Measurements from ENCODE around the gene TTLL4. TPM values are rescaled to one million over a fixed set of nuclear protein-coding genes. Genes with fewer than 3 reads are reported as not detected.
A peak's percentile ranks its signal among the peaks of the same experiment; 100 is the strongest.

TTLL4 gene
- total RNA-seq, 5 donors from 2014 or later (not counting 1 experiment from before 2014, with no cell fraction given), result 16.9 to 29.6 (median 24.4) TPM

- H3K4me1 ChIP-seq (ENCODE audit: control insufficient read depth in 1 of 2, extremely low read depth in 1 of 2, insufficient read depth in 2 of 2, low read length in 2 of 2), result peaks cover 0 to 9% of the 10 kb centered on the region in 2 experiments
- ATAC-seq (replicated peaks in 1 of 4) (peak in 1 of 4 experiments; percentile 26), DNase-seq (peak in 1 of 35 experiments; percentile 5)
- POLR2A ChIA-PET, result no interaction called here
- H3K4me3 Mint-ChIP-seq, result peak within 1 kb of the TSS in 2 of 3 donors; percentile 2 to 27
- H3K36me3 Mint-ChIP-seq, result peaks cover 9% of the 10 kb centered on the region
- peaks cover 0 to 10% (median 8%) of the 10 kb centered on the region in 3 donors for H3K4me1 Mint-ChIP-seq
- CTCF ChIA-PET, result no interaction called here
- no peak within 1 kb of the TSS for H3K27ac ChIP-seq (ENCODE audit: low read length)
- no peak within 1 kb of the TSS for H3K27ac Mint-ChIP-seq
- peaks cover 11 to 46% of the 10 kb centered on the region in 2 experiments for H3K27me3 ChIP-seq (replicated peaks in 1 of 2; ENCODE audit: control insufficient read depth in 2 of 2, extremely low read depth in 1 of 2, insufficient read depth in 2 of 2, low read length in 1 of 2)
- H3K9me3 Mint-ChIP-seq, result peaks cover 4 to 9% (median 7%) of the 10 kb centered on the region in 3 donors
- 6% methylated on average over 74 of the region's 76 CpGs for WGBS (ENCODE audit: insufficient coverage)
- no peak within 1 kb of the TSS for H3K4me3 ChIP-seq (ENCODE audit: control insufficient read depth in 1 of 2, extremely low read depth in 1 of 2, low read length in 1 of 2)
- H3K9me3 ChIP-seq, result no peaks in the 10 kb centered on the region
- peaks cover 54 to 60% of the 10 kb centered on the region in 2 donors for H3K27me3 Mint-ChIP-seq
- no peaks in the 10 kb centered on the region for H3K36me3 ChIP-seq (ENCODE audit: control insufficient read depth in 2 of 2, extremely low read depth in 1 of 2, insufficient read depth in 1 of 2, low read length in 1 of 2)
These were observed 71.3 kb downstream of the TTLL4 start, which contains the start of gene CYP27A1 for GRCh38 chr2:218781691-218782527. Gene CYP27A1, plus strand, starts transcription at chr2:218782147. Its CDS starts 36 bp downstream, at chr2:218782183.

- ChIA-PET POLR2A (no interaction called here), CTCF (no interaction called here)
- no peaks in the 10 kb centered on the region for H3K36me3 ChIP-seq (ENCODE audit: control insufficient read depth in 2 of 2, extremely low read depth in 1 of 2, insufficient read depth in 1 of 2, low read length in 1 of 2)
- peaks cover 0 to 5% (median 3%) of the 10 kb centered on the region in 3 donors for H3K9me3 Mint-ChIP-seq
- ATAC-seq (replicated peaks in 1 of 4) (no peak), DNase-seq (no peak)
- H3K4me1 ChIP-seq (ENCODE audit: control insufficient read depth in 1 of 2, extremely low read depth in 1 of 2, insufficient read depth in 2 of 2, low read length in 2 of 2), result peaks cover 0 to 9% of the 10 kb centered on the region in 2 experiments
- H3K9me3 ChIP-seq, result no peaks in the 10 kb centered on the region
- peaks cover 59 to 65% of the 10 kb centered on the region in 2 donors for H3K27me3 Mint-ChIP-seq
- peaks cover 11 to 47% of the 10 kb centered on the region in 2 experiments for H3K27me3 ChIP-seq (replicated peaks in 1 of 2; ENCODE audit: control insufficient read depth in 2 of 2, extremely low read depth in 1 of 2, insufficient read depth in 2 of 2, low read length in 1 of 2)
- no peak overlapping the region for H3K27ac ChIP-seq (ENCODE audit: low read length)
- no peak overlapping the region for H3K27ac Mint-ChIP-seq
- H3K36me3 Mint-ChIP-seq, result peaks cover 5% of the 10 kb centered on the region
- no peak overlapping the region for H3K4me3 Mint-ChIP-seq
- peaks cover 0 to 10% (median 8%) of the 10 kb centered on the region in 3 donors for H3K4me1 Mint-ChIP-seq
- H3K4me3 ChIP-seq (ENCODE audit: control insufficient read depth in 1 of 2, extremely low read depth in 1 of 2, low read length in 1 of 2), result no peak overlapping the region
- 34% methylated on average over 4 of the region's 6 CpGs for WGBS (ENCODE audit: insufficient coverage)
These were observed 71.9 kb downstream of the TTLL4 start for GRCh38 chr2:218782528-218782844.

GRCh38 chr2:218783688-218784087 is 73.1 kb downstream of the TTLL4 start:
- ChIA-PET CTCF (no interaction called here), POLR2A (no interaction called here)
- Histone ChIP-seq H3K27ac (ENCODE audit: low read length) (no peak overlapping the region), H3K4me1 (ENCODE audit: control insufficient read depth in 1 of 2, extremely low read depth in 1 of 2, insufficient read depth in 2 of 2, low read length in 2 of 2) (peaks cover 0 to 9% of the 10 kb centered on the region in 2 experiments), H3K4me3 (ENCODE audit: control insufficient read depth in 1 of 2, extremely low read depth in 1 of 2, low read length in 1 of 2) (no peak overlapping the region), H3K27me3 (replicated peaks in 1 of 2; ENCODE audit: control insufficient read depth in 2 of 2, extremely low read depth in 1 of 2, insufficient read depth in 2 of 2, low read length in 1 of 2) (peaks cover 11 to 38% of the 10 kb centered on the region in 2 experiments), H3K36me3 (ENCODE audit: control insufficient read depth in 2 of 2, extremely low read depth in 1 of 2, insufficient read depth in 1 of 2, low read length in 1 of 2) (no peaks in the 10 kb centered on the region), H3K9me3 (peaks cover 4% of the 10 kb centered on the region)
- H3K4me3 Mint-ChIP-seq, result no peak overlapping the region
- peak overlapping the region in 1 of 2 donors; percentile 19 for H3K27ac Mint-ChIP-seq
- H3K27me3 Mint-ChIP-seq, result peaks cover 66 to 68% of the 10 kb centered on the region in 2 donors
- H3K36me3 Mint-ChIP-seq, result peaks cover 5% of the 10 kb centered on the region
- H3K4me1 Mint-ChIP-seq, result peaks cover 0 to 10% (median 8%) of the 10 kb centered on the region in 3 donors
- WGBS (ENCODE audit: insufficient coverage), result 74% methylated on average over 4 of the region's 4 CpGs
- DNase-seq (no peak), ATAC-seq (replicated peaks in 1 of 4) (no peak)
- H3K9me3 Mint-ChIP-seq, result peaks cover 0 to 4% (median 0%) of the 10 kb centered on the region in 3 donors

GRCh38 chr2:218785103-218785502 is 74.5 kb downstream of the TTLL4 start:
- no peak overlapping the region for H3K4me3 ChIP-seq (ENCODE audit: control insufficient read depth in 1 of 2, extremely low read depth in 1 of 2, low read length in 1 of 2)
- no peaks in the 10 kb centered on the region for H3K36me3 ChIP-seq (ENCODE audit: control insufficient read depth in 2 of 2, extremely low read depth in 1 of 2, insufficient read depth in 1 of 2, low read length in 1 of 2)
- Mint-ChIP-seq H3K9me3 (peaks cover 0 to 4% (median 0%) of the 10 kb centered on the region in 3 donors), H3K36me3 (peaks cover 5% of the 10 kb centered on the region), H3K4me3 (no peak overlapping the region), H3K27me3 (peaks cover 53 to 62% of the 10 kb centered on the region in 2 donors), H3K4me1 (peaks cover 0 to 10% (median 8%) of the 10 kb centered on the region in 3 donors), H3K27ac (no peak overlapping the region)
- DNase-seq (no peak), ATAC-seq (replicated peaks in 1 of 4) (no peak)
- peaks cover 0 to 9% of the 10 kb centered on the region in 2 experiments for H3K4me1 ChIP-seq (ENCODE audit: control insufficient read depth in 1 of 2, extremely low read depth in 1 of 2, insufficient read depth in 2 of 2, low read length in 2 of 2)
- no peak overlapping the region for H3K27ac ChIP-seq (ENCODE audit: low read length)
- H3K9me3 ChIP-seq, result peaks cover 4% of the 10 kb centered on the region
- POLR2A ChIA-PET, result no interaction called here
- WGBS (ENCODE audit: insufficient coverage), result no CpG with 5 or more reads among the region's 1 CpG
- peaks cover 11 to 38% of the 10 kb centered on the region in 2 experiments for H3K27me3 ChIP-seq (replicated peaks in 1 of 2; ENCODE audit: control insufficient read depth in 2 of 2, extremely low read depth in 1 of 2, insufficient read depth in 2 of 2, low read length in 1 of 2)
- CTCF ChIA-PET, result no interaction called here

GRCh38 chr2:218786133-218786532 is 75.5 kb downstream of the TTLL4 start:
- no peak overlapping the region for H3K27ac ChIP-seq (ENCODE audit: low read length)
- H3K9me3 Mint-ChIP-seq, result peaks cover 0 to 4% (median 0%) of the 10 kb centered on the region in 3 donors
- ChIA-PET POLR2A (no interaction called here), CTCF (no interaction called here)
- H3K9me3 ChIP-seq, result peaks cover 4% of the 10 kb centered on the region
- WGBS (ENCODE audit: insufficient coverage), result no CpG with 5 or more reads among the region's 3 CpGs
- no peaks in the 10 kb centered on the region for H3K36me3 ChIP-seq (ENCODE audit: control insufficient read depth in 2 of 2, extremely low read depth in 1 of 2, insufficient read depth in 1 of 2, low read length in 1 of 2)
- ATAC-seq (replicated peaks in 1 of 4) (no peak), DNase-seq (no peak)
- H3K4me1 Mint-ChIP-seq, result peaks cover 0 to 6% (median 4%) of the 10 kb centered on the region in 3 donors
- H3K27me3 ChIP-seq (replicated peaks in 1 of 2; ENCODE audit: control insufficient read depth in 2 of 2, extremely low read depth in 1 of 2, insufficient read depth in 2 of 2, low read length in 1 of 2), result peaks cover 11 to 32% of the 10 kb centered on the region in 2 experiments
- H3K4me3 Mint-ChIP-seq, result no peak overlapping the region
- peaks cover 5% of the 10 kb centered on the region for H3K36me3 Mint-ChIP-seq
- no peak overlapping the region for H3K4me3 ChIP-seq (ENCODE audit: control insufficient read depth in 1 of 2, extremely low read depth in 1 of 2, low read length in 1 of 2)
- H3K27ac Mint-ChIP-seq, result no peak overlapping the region
- H3K27me3 Mint-ChIP-seq, result peaks cover 45 to 55% of the 10 kb centered on the region in 2 donors
- peaks cover 0 to 9% of the 10 kb centered on the region in 2 experiments for H3K4me1 ChIP-seq (ENCODE audit: control insufficient read depth in 1 of 2, extremely low read depth in 1 of 2, insufficient read depth in 2 of 2, low read length in 2 of 2)

- Mint-ChIP-seq H3K27ac (no peak overlapping the region), H3K4me1 (no peaks in the 10 kb centered on the region), H3K4me3 (no peak overlapping the region), H3K27me3 (peaks cover 31 to 43% of the 10 kb centered on the region in 2 donors), H3K9me3 (peaks cover 0 to 4% (median 0%) of the 10 kb centered on the region in 3 donors), H3K36me3 (peaks cover 5% of the 10 kb centered on the region)
- Histone ChIP-seq H3K4me1 (ENCODE audit: control insufficient read depth in 1 of 2, extremely low read depth in 1 of 2, insufficient read depth in 2 of 2, low read length in 2 of 2) (no peaks in the 10 kb centered on the region), H3K27me3 (replicated peaks in 1 of 2; ENCODE audit: control insufficient read depth in 2 of 2, extremely low read depth in 1 of 2, insufficient read depth in 2 of 2, low read length in 1 of 2) (peaks cover 4 to 14% of the 10 kb centered on the region in 2 experiments), H3K36me3 (ENCODE audit: control insufficient read depth in 2 of 2, extremely low read depth in 1 of 2, insufficient read depth in 1 of 2, low read length in 1 of 2) (no peaks in the 10 kb centered on the region), H3K4me3 (ENCODE audit: control insufficient read depth in 1 of 2, extremely low read depth in 1 of 2, low read length in 1 of 2) (no peak overlapping the region), H3K9me3 (peaks cover 4% of the 10 kb centered on the region), H3K27ac (ENCODE audit: low read length) (no peak overlapping the region)
- ChIA-PET CTCF (interaction anchor here in 1 of 2 donors (0.6 kb wide), 1 partner anchor 9 kb away, joined by 4 read pairs; no protein-coding TSS in a partner anchor), POLR2A (no interaction called here)
- ATAC-seq (replicated peaks in 1 of 4) (no peak), DNase-seq (no peak)
- 100% methylated on average over 1 of the region's 2 CpGs for WGBS (ENCODE audit: insufficient coverage)
These were observed 78.1 kb downstream of the TTLL4 start for GRCh38 chr2:218788529-218789255.
